ENCODE measurements around the gene PRRT2. TPM values are rescaled to one million over a fixed set of nuclear protein-coding genes. Genes with fewer than 3 reads are reported as not detected.

The PRRT2 gene
- total RNA-seq, 2 experiments from 2014 or later: 0.09 to 3.4 TPM

- Histone ChIP-seq H3K79me2 (ENCODE audit: insufficient read depth, low read depth, low read length) (peaks cover 15% of the 10 kb centered on the region; the same call in 1 of the 2 replicates), H3K9me3 (ENCODE audit: low read length) (no peaks in the 10 kb centered on the region), H3K4me1 (ENCODE audit: insufficient read depth, low read length, poor library complexity, severe bottlenecking) (peaks cover 64% of the 10 kb centered on the region), H3K9me2 (ENCODE audit: insufficient read depth, low read length) (no peaks in the 10 kb centered on the region), H3K36me3 (ENCODE audit: insufficient read depth, low read length) (peaks cover 68% of the 10 kb centered on the region), H4K20me1 (ENCODE audit: insufficient read depth, low read length) (peaks cover 18% of the 10 kb centered on the region), H3K4me3 (ENCODE audit: low read depth, low read length, poor library complexity, severe bottlenecking) (peak overlapping the region; percentile 83), H2AFZ (ENCODE audit: low read length) (no peak overlapping the region), H3K4me2 (ENCODE audit: low read length) (peak overlapping the region; percentile 93), H3K27ac (ENCODE audit: low read depth, low read length, poor library complexity, severe bottlenecking) (peak overlapping the region; percentile 88)
- CTCF ChIA-PET (ENCODE audit: unreplicated experiment): interaction anchor here (1.1 kb wide), 1 partner anchor 41 kb away, joined by 3 read pairs; no protein-coding TSS in a partner anchor
- DNase-seq (ENCODE audit: low spot score): peak; percentile 90
- peak; percentile 73 for TF ChIP-seq CTCF (conservative IDR thresholded peaks at IDR 0.05; ENCODE audit: low read length)
- no peak for TF ChIP-seq EZH2phosphoT487 (IDR thresholded peaks at IDR 0.05; ENCODE audit: borderline replicate concordance, low read depth, low read length)
- intact Hi-C loops (cut with micrococcal nuclease; ENCODE audit: unreplicated experiment): loop anchor here (2.0 to 5.0 kb wide), 2 partner anchors 79 to 190 kb away; partner anchors contain the start of genes HIRIP3 and INO80E
- POLR2A ChIA-PET: interaction anchor here (0.6 to 2.2 kb wide), 8 partner anchors 11 to 188 kb away, joined by 3 to 6 read pairs (median 3); partner anchors contain the start of genes HIRIP3, KIF22, MVP and TAOK2
- BruUV-seq (replicated peaks): TSS peak; percentile 49
Observed at GRCh38 chr16:29807426-29808218, 4.4 kb upstream of the PRRT2 start.

GRCh38 chr16:29808219-29808900 lies 3.6 kb upstream of the PRRT2 start:
- intact Hi-C loops (cut with micrococcal nuclease; ENCODE audit: unreplicated experiment): loop anchor here (5.0 kb wide), 1 partner anchor 189 kb away; the partner anchor contains the start of genes HIRIP3 and INO80E
- Histone ChIP-seq H3K9me2 (ENCODE audit: insufficient read depth, low read length) (no peaks in the 10 kb centered on the region), H3K4me1 (ENCODE audit: insufficient read depth, low read length, poor library complexity, severe bottlenecking) (peaks cover 56% of the 10 kb centered on the region), H2AFZ (ENCODE audit: low read length) (no peak overlapping the region), H3K27ac (ENCODE audit: low read depth, low read length, poor library complexity, severe bottlenecking) (peak overlapping the region; percentile 88), H3K79me2 (ENCODE audit: insufficient read depth, low read depth, low read length) (peaks cover 15% of the 10 kb centered on the region; the same call in 1 of the 2 replicates), H3K36me3 (ENCODE audit: insufficient read depth, low read length) (peaks cover 61% of the 10 kb centered on the region), H3K4me3 (ENCODE audit: low read depth, low read length, poor library complexity, severe bottlenecking) (peak overlapping the region; percentile 83), H3K9me3 (ENCODE audit: low read length) (no peaks in the 10 kb centered on the region), H4K20me1 (ENCODE audit: insufficient read depth, low read length) (peaks cover 18% of the 10 kb centered on the region), H3K4me2 (ENCODE audit: low read length) (peak overlapping the region; percentile 93)
- BruUV-seq (replicated peaks): no TSS peak
- ChIA-PET CTCF (ENCODE audit: unreplicated experiment) (interaction anchor here (1.1 kb wide), 1 partner anchor 40 kb away, joined by 3 read pairs; no protein-coding TSS in a partner anchor), POLR2A (interaction anchor here (0.6 to 2.2 kb wide), 8 partner anchors 10 to 165 kb away, joined by 3 to 6 read pairs (median 3); partner anchors contain the start of genes KIF22, MVP and TAOK2)
- TF ChIP-seq EZH2phosphoT487 (IDR thresholded peaks at IDR 0.05; ENCODE audit: borderline replicate concordance, low read depth, low read length): no peak
- no peak for TF ChIP-seq CTCF (conservative IDR thresholded peaks at IDR 0.05; ENCODE audit: low read length)
- no peak for DNase-seq (ENCODE audit: low spot score)

All from OCI-LY7 (cell line).